Measurements from ENCODE around the gene ST7L.

The ST7L gene

GRCh38 chr1:112599477-112599876, 19.5 kb downstream of the ST7L start:
- no peak for DNase-seq (ENCODE audit: low read depth)
- no peak for TF ChIP-seq CTCF (IDR thresholded peaks at IDR 0.05; ENCODE audit: insufficient read depth, low read depth, low read length, missing control alignments)
- H3K4me3 ChIP-seq (ENCODE audit: low read depth, low read length), result no peak overlapping the region

GRCh38 chr1:112594208-112594876, 24.6 kb downstream of the ST7L start:
- no peak overlapping the region for H3K4me3 ChIP-seq (ENCODE audit: low read depth, low read length)
- DNase-seq (ENCODE audit: low read depth), result no peak
- no peak for TF ChIP-seq CTCF (IDR thresholded peaks at IDR 0.05; ENCODE audit: insufficient read depth, low read depth, low read length, missing control alignments)

GRCh38 chr1:112589766-112590165, 29.2 kb downstream of the ST7L start:
- H3K4me3 ChIP-seq (ENCODE audit: low read depth, low read length), result no peak overlapping the region
- no peak for DNase-seq (ENCODE audit: low read depth)
- TF ChIP-seq CTCF (IDR thresholded peaks at IDR 0.05; ENCODE audit: insufficient read depth, low read depth, low read length, missing control alignments), result no peak

GRCh38 chr1:112583366-112583765, 35.6 kb downstream of the ST7L start:
- no peak for DNase-seq (ENCODE audit: low read depth)
- no peak for TF ChIP-seq CTCF (IDR thresholded peaks at IDR 0.05; ENCODE audit: insufficient read depth, low read depth, low read length, missing control alignments)
- H3K4me3 ChIP-seq (ENCODE audit: low read depth, low read length), result no peak overlapping the region

- TF ChIP-seq CTCF (IDR thresholded peaks at IDR 0.05; ENCODE audit: insufficient read depth, low read depth, low read length, missing control alignments), result no peak
- DNase-seq (ENCODE audit: low read depth), result no peak
- H3K4me3 ChIP-seq (ENCODE audit: low read depth, low read length), result no peak overlapping the region
Measured at GRCh38 chr1:112581586-112582192, 37.3 kb downstream of the ST7L start.

- DNase-seq (ENCODE audit: low read depth), result no peak
- H3K4me3 ChIP-seq (ENCODE audit: low read depth, low read length), result no peak overlapping the region
- no peak for TF ChIP-seq CTCF (IDR thresholded peaks at IDR 0.05; ENCODE audit: insufficient read depth, low read depth, low read length, missing control alignments)
Measured at GRCh38 chr1:112579801-112580510, 39.0 kb downstream of the ST7L start.

All from GM12865 (cell line).